T-cell (primary cell): ENCODE measurements around the gene PSMD1. TPM values are rescaled to one million over a fixed set of nuclear protein-coding genes. Genes with fewer than 3 reads are reported as not detected.
A peak's percentile ranks its signal among the peaks of the same experiment; 100 is the strongest.
"Not testable (repeated sequence)": the region's sequence is repeated elsewhere in the genome, so short reads cannot be mapped to it uniquely, and the experiment has no call there.

Source experiments
- ATAC-seq, 4 experiments: fragments of 200-7000 bp in 3 of 4; fragments of 150-1000 bp in 1 of 4; cut with Tn5 transposase; replicated peaks in 1 of 4; 1 replicate in 3 of 4; 2 replicates in 1 of 4; pipeline ENCODE4 v1.10.0; 2021; ENCODE audit warnings: moderate library complexity in 3 of 4, mild to moderate bottlenecking in 2 of 4, moderate number of reproducible peaks in 1 of 4
- CTCF ChIA-PET, 2 donors: fragments of 300-600 bp; sonication (Branson Sonifier 250); formaldehyde crosslinking; loops; one replicate each; lab custom pipeline; 2022; ENCODE audit warnings: antibody characterized with exemption in 2 of 2; lab: Charles Lee
- POLR2A ChIA-PET, 2 donors: fragments of 300-600 bp; sonication (Branson Sonifier 250); formaldehyde crosslinking; loops; one replicate each; lab custom pipeline; 2022; ENCODE audit warnings: antibody characterized with exemption in 2 of 2; lab: Charles Lee
- DNase-seq, 35 experiments: peaks; one replicate each; pipeline versions ENCODE4 v3.0.0 to v3.0.0-alpha.2; 2013 to 2023
- H3K27ac ChIP-seq: one replicate; pipeline ENCODE4 v1.5.1; 2013; ENCODE audit warnings: low read length
- H3K27me3 ChIP-seq, 2 experiments: replicated peaks in 1 of 2; 1 replicate in 1 of 2; 2 replicates in 1 of 2; pipeline versions ENCODE4 v1.6.1 to v1.7.0; 2013; ENCODE audit warnings: low read length in 1 of 2, mixed read lengths in 1 of 2; ENCODE audit not compliant: control insufficient read depth in 2 of 2, insufficient read depth in 2 of 2; ENCODE audit errors: extremely low read depth in 1 of 2
- H3K36me3 ChIP-seq, 2 donors: 1 replicate in 1 of 2; 2 replicates in 1 of 2; pipeline versions ENCODE4 v1.6.1 to v1.7.0; 2013; ENCODE audit warnings: low read length in 1 of 2; ENCODE audit not compliant: control insufficient read depth in 2 of 2, insufficient read depth in 1 of 2; ENCODE audit errors: extremely low read depth in 1 of 2
- H3K4me1 ChIP-seq, 2 experiments: 1 replicate in 1 of 2; 2 replicates in 1 of 2; pipeline versions ENCODE4 v1.6.1 to v1.7.0; 2013; ENCODE audit warnings: low read length in 2 of 2, mixed read lengths in 1 of 2; ENCODE audit not compliant: insufficient read depth in 2 of 2, control insufficient read depth in 1 of 2; ENCODE audit errors: extremely low read depth in 1 of 2
- H3K4me3 ChIP-seq, 2 donors: 1 replicate in 1 of 2; 2 replicates in 1 of 2; pipeline versions ENCODE4 v1.5.1 to v1.7.0; 2013; ENCODE audit warnings: mild to moderate bottlenecking in 2 of 2, low read length in 1 of 2, moderate library complexity in 1 of 2; ENCODE audit not compliant: control insufficient read depth in 1 of 2; ENCODE audit errors: extremely low read depth in 1 of 2
- H3K9me3 ChIP-seq: 2 replicates; pipeline ENCODE4 v1.7.0; 2013
- H3K27ac Mint-ChIP-seq, 2 donors: one replicate each; pipeline ENCODE4 v1.8.0; 2020 to 2021; ENCODE audit warnings: mild to moderate bottlenecking in 2 of 2, mixed read lengths in 2 of 2
- H3K27me3 Mint-ChIP-seq, 2 donors: one replicate each; pipeline ENCODE4 v1.8.0; 2021 to 2022; ENCODE audit warnings: mixed read lengths in 2 of 2
- H3K36me3 Mint-ChIP-seq: one replicate; pipeline ENCODE4 v1.8.0; 2021; ENCODE audit warnings: mixed read lengths
- H3K4me1 Mint-ChIP-seq, 3 donors: one replicate each; pipeline ENCODE4 v1.8.0; 2020 to 2022; ENCODE audit warnings: mixed read lengths in 3 of 3, mild to moderate bottlenecking in 1 of 3
- H3K4me3 Mint-ChIP-seq, 3 donors: one replicate each; pipeline ENCODE4 v1.8.0; 2020 to 2022; ENCODE audit warnings: mild to moderate bottlenecking in 3 of 3, mixed read lengths in 3 of 3, moderate library complexity in 3 of 3
- H3K9me3 Mint-ChIP-seq, 3 donors: one replicate each; pipeline ENCODE4 v1.8.0; 2020 to 2022; ENCODE audit warnings: mixed read lengths in 3 of 3
- WGBS: methylation state at CpG from one replicate; pipeline ENCODE4 v1.1.5; 2013; ENCODE audit warnings: missing lambda C conversion rate; ENCODE audit not compliant: insufficient coverage; 5-methylcytosine and 5-hydroxymethylcytosine counted together
- total RNA-seq, 35 experiments: library from RNA in 6 of 35; stranded (reverse) in 6 of 35; fragments of 120-200 nt in 1 of 35; gene quantifications; one replicate each; pipeline versions ENCODE4 v1.2.1 to v1.2.4 and lab custom pipeline; 2013 to 2026

PSMD1 gene
- total RNA-seq, 5 donors from 2014 or later (not counting 1 experiment from before 2014, with no cell fraction given): 39.5 to 48.2 (median 46.9) TPM

GRCh38 chr2:231176066-231176465 lies 119.4 kb downstream of the PSMD1 start:
- Histone ChIP-seq H3K4me3 (no peak overlapping the region), H3K36me3 (peaks cover 0 to 29% of the 10 kb centered on the region in 2 donors), H3K27ac (no peak overlapping the region), H3K4me1 (no peaks in the 10 kb centered on the region), H3K9me3 (no peaks in the 10 kb centered on the region), H3K27me3 (no peaks in the 10 kb centered on the region)
- no peak for DNase-seq
- POLR2A ChIA-PET: interaction anchor here in 1 of 2 donors (0.6 kb wide), 1 partner anchor 42 kb away, joined by 4 read pairs; no protein-coding TSS in a partner anchor
- Mint-ChIP-seq H3K4me3 (no peak overlapping the region), H3K9me3 (no peaks in the 10 kb centered on the region), H3K4me1 (peaks cover 0 to 10% (median 8%) of the 10 kb centered on the region in 3 donors), H3K36me3 (peaks cover 24% of the 10 kb centered on the region), H3K27ac (no peak overlapping the region), H3K27me3 (no peaks in the 10 kb centered on the region)
- ATAC-seq: no peak
- WGBS: 67% methylated on average over 2 of the region's 2 CpGs
- CTCF ChIA-PET: no interaction called here

DNA sequence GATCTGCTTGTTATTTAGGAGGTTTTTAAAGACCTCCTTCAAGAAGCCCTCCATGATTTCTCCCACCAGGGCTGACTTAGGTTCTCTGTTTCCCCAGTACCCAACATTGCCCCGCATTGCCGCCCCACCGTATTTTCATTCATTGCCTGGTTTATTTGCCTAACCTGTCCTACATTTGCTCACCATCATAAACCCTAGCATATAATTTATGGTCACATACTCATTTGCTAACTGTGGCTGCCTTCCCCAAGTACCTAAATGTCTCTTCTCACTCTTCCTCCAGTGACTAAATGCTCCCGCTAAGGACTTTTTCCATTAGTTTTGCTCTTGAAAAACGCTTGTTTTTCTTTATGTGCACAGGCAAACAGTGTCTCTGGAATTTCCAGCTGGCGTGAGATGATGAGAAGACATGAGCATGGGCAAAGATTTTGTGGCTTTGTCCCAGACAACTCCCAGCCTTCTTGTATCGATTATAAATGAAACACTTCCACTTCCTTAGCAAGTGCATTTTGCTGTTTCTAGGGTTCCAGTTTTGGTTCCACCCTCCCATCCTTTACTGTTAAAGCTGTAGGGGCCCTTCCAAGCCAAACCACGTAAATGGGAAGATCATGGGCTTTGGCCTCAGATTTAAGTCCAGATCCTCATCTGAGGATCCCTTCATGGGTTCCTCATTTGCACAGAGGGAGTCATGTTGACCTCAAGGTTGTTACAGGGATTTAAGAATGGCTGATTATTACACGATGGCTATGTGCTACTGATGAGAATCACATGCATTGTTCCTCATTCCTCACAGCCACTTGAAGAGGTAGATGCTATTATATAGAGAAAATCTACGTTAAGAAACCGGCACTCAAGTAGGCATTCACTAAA lies 120.7 kb downstream of the PSMD1 start:
- no peak for ATAC-seq

DNA sequence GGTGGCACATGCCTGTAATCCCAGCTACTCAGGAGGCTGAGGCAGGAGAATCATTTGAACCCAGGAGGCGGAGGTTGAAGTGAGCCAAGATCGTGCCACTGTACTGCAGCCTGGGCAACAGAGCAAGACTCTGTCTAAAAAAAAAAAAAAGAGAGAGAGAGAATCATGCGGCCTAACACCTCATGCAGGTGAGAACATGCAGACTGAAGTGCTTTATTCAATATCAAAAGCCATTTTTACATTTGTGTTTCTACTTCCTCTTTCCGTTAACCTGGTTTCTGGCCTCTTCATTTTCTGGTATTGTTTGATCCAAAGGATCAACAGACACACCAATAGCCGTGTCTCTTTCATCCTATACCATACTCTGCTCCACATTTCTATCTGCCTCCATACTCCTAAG lies 122.1 kb downstream of the PSMD1 start:
- H3K4me1 ChIP-seq, H3K27ac Mint-ChIP-seq, POLR2A ChIA-PET, H3K27me3 Mint-ChIP-seq, H3K27me3 ChIP-seq, CTCF ChIA-PET, H3K9me3 ChIP-seq, H3K36me3 ChIP-seq, H3K4me3 ChIP-seq, ATAC-seq, H3K4me3 Mint-ChIP-seq, H3K27ac ChIP-seq, DNase-seq, H3K9me3 Mint-ChIP-seq: not testable (repeated sequence)
- H3K4me1 Mint-ChIP-seq: peaks cover 0 to 12% (median 8%) of the 10 kb centered on the region in 3 donors
- peaks cover 12% of the 10 kb centered on the region for H3K36me3 Mint-ChIP-seq
- WGBS: 72% methylated on average over 3 of the region's 5 CpGs

More for the DNA sequence above, 120.7 kb downstream of the PSMD1 start:
- WGBS: 86% methylated on average over 6 of the region's 11 CpGs
- H3K27me3 Mint-ChIP-seq: no peaks in the 10 kb centered on the region
- Histone ChIP-seq H3K4me3 (no peak overlapping the region), H3K27ac (no peak overlapping the region), H3K9me3 (no peaks in the 10 kb centered on the region), H3K36me3 (peaks cover 0 to 20% of the 10 kb centered on the region in 2 donors), H3K4me1 (no peaks in the 10 kb centered on the region), H3K27me3 (no peaks in the 10 kb centered on the region)
- H3K4me1 Mint-ChIP-seq: peaks cover 0 to 12% (median 8%) of the 10 kb centered on the region in 3 donors
- DNase-seq: no peak
- H3K36me3 Mint-ChIP-seq: peaks cover 17% of the 10 kb centered on the region
- CTCF ChIA-PET: no interaction called here
- no peak overlapping the region for H3K27ac Mint-ChIP-seq
- no peak overlapping the region for H3K4me3 Mint-ChIP-seq
- POLR2A ChIA-PET: no interaction called here
- no peaks in the 10 kb centered on the region for H3K9me3 Mint-ChIP-seq

- ATAC-seq: no peak
- H3K27me3 Mint-ChIP-seq: no peaks in the 10 kb centered on the region
Observed at GRCh38 chr2:231181860-231182512, 125.3 kb downstream of the PSMD1 start.

DNA sequence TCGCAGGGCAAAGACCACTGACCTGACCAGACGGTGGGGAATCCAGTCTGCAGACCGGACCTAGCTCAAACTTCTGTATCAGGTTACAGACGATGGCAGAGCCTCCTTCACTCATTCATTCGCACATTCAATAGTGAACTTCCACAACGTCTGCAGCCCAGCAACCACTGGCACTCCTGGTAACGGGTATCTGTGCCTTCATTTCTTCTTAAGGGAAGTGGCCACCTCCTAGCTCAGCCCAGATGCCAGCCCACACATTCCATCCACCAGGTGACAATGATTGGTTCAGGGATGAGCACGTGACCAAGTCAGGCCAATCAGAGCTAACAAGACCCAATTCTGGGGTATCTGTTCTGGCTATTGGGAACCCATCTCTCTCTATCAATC lies 125.8 kb downstream of the PSMD1 start:
- WGBS: 90% methylated on average over 8 of the region's 8 CpGs
- H3K27me3 ChIP-seq: peaks cover 0 to 12% of the 10 kb centered on the region in 2 experiments
- DNase-seq (no peak), ATAC-seq (no peak)
- Mint-ChIP-seq H3K4me3 (no peak overlapping the region), H3K36me3 (no peaks in the 10 kb centered on the region), H3K27ac (no peak overlapping the region), H3K27me3 (peaks cover 0 to 3% of the 10 kb centered on the region in 2 donors), H3K4me1 (peaks cover 0 to 12% (median 8%) of the 10 kb centered on the region in 3 donors), H3K9me3 (no peaks in the 10 kb centered on the region)
- H3K4me1 ChIP-seq: no peaks in the 10 kb centered on the region
- H3K36me3 ChIP-seq: no peaks in the 10 kb centered on the region
- no peak overlapping the region for H3K27ac ChIP-seq
- ChIA-PET CTCF (interaction anchor here in 1 of 2 donors (1.2 kb wide), 1 partner anchor 49 kb away, joined by 4 read pairs; no protein-coding TSS in a partner anchor), POLR2A (no interaction called here)
- no peaks in the 10 kb centered on the region for H3K9me3 ChIP-seq
- no peak overlapping the region for H3K4me3 ChIP-seq

More at GRCh38 chr2:231181860-231182512, 125.3 kb downstream of the PSMD1 start:
- ChIA-PET CTCF (no interaction called here), POLR2A (no interaction called here)
- Mint-ChIP-seq H3K4me3 (no peak overlapping the region), H3K4me1 (peaks cover 0 to 12% (median 8%) of the 10 kb centered on the region in 3 donors), H3K27ac (no peak overlapping the region), H3K9me3 (no peaks in the 10 kb centered on the region), H3K36me3 (no peaks in the 10 kb centered on the region)
- H3K9me3 ChIP-seq: no peaks in the 10 kb centered on the region
- DNase-seq: peak in 2 of 35 experiments; percentile 7 to 29
- peaks cover 0 to 8% of the 10 kb centered on the region in 2 experiments for H3K27me3 ChIP-seq
- no peaks in the 10 kb centered on the region for H3K36me3 ChIP-seq
- no peak overlapping the region for H3K27ac ChIP-seq
- 77% methylated on average over 10 of the region's 12 CpGs for WGBS
- no peak overlapping the region for H3K4me3 ChIP-seq
- H3K4me1 ChIP-seq: no peaks in the 10 kb centered on the region

DNA sequence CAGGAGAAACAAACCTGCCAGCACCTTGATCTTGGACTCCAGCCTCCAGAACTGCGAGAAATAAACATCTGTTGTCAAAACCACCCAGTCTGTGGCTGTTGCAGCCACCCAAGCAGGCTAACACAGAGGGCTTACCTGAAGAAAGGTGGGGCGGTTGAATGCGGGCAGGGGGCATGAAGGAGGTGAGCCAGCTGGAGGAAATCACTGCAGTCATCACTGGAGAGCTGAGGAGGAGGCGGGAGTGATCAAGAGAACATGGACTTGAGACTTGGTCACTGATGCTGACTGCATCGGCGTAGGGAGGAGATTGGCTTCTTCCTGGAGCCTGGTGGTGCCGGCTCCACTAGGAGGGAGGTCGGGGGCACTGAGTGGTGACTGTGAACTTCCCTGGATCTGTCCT lies 127.2 kb downstream of the PSMD1 start:
- H3K4me1 ChIP-seq: no peaks in the 10 kb centered on the region
- no peak overlapping the region for H3K27ac Mint-ChIP-seq
- ATAC-seq (no peak), DNase-seq (no peak)
- no peak overlapping the region for H3K4me3 Mint-ChIP-seq
- no peaks in the 10 kb centered on the region for H3K9me3 Mint-ChIP-seq
- peaks cover 0 to 12% (median 8%) of the 10 kb centered on the region in 3 donors for H3K4me1 Mint-ChIP-seq
- 89% methylated on average over 5 of the region's 8 CpGs for WGBS
- no peaks in the 10 kb centered on the region for H3K9me3 ChIP-seq
- no peak overlapping the region for H3K27ac ChIP-seq
- no peaks in the 10 kb centered on the region for H3K36me3 Mint-ChIP-seq
- H3K36me3 ChIP-seq: no peaks in the 10 kb centered on the region
- peaks cover 8 to 11% of the 10 kb centered on the region in 2 donors for H3K27me3 Mint-ChIP-seq
- peaks cover 0 to 21% of the 10 kb centered on the region in 2 experiments for H3K27me3 ChIP-seq
- ChIA-PET CTCF (interaction anchor here in 1 of 2 donors (1.2 kb wide), 1 partner anchor 50 kb away, joined by 4 read pairs; no protein-coding TSS in a partner anchor), POLR2A (no interaction called here)
- H3K4me3 ChIP-seq: no peak overlapping the region
